Neural cell (in vitro differentiated cells): ENCODE data around the gene FAM120C. TPM values are rescaled to one million over a fixed set of nuclear protein-coding genes. Genes with fewer than 3 reads are reported as not detected.

Source experiments
- H2AFZ ChIP-seq: fragments of 200-600, 300-800 bp; sonication (generic), shearing (Covaris generic); 2 replicates; pipeline ENCODE4 v1.6.0; 2014; ENCODE audit warnings: low read depth, mild to moderate bottlenecking, antibody characterized with exemption, low read length, moderate library complexity
- H3F3A ChIP-seq: fragments of 200-600 bp; shearing (Covaris generic); 2 replicates; pipeline ENCODE4 v1.6.1; 2016; ENCODE audit warnings: mild to moderate bottlenecking, moderate library complexity, mixed read lengths, antibody characterized with exemption, low read length; ENCODE audit not compliant: insufficient read depth, poor library complexity, severe bottlenecking
- H3K27ac ChIP-seq: fragments of 200-600, 300-800 bp; sonication (generic), shearing (Covaris generic); 2 replicates; pipeline ENCODE4 v1.5.1; 2014; ENCODE audit warnings: mild to moderate bottlenecking, low read length, moderate library complexity
- H3K27me3 ChIP-seq: fragments of 300-800, 200-600 bp; sonication (generic), shearing (Covaris generic); 2 replicates; pipeline ENCODE4 v1.6.0; 2014; ENCODE audit warnings: mild to moderate bottlenecking, low read depth, low read length, moderate library complexity; ENCODE audit not compliant: insufficient read depth
- H3K36me3 ChIP-seq: fragments of 300-800, 200-600 bp; sonication (generic), shearing (Covaris generic); 2 replicates; pipeline ENCODE4 v1.5.1; 2014; ENCODE audit warnings: mild to moderate bottlenecking, antibody characterized with exemption, low read length, moderate library complexity; ENCODE audit not compliant: insufficient read depth
- H3K4me2 ChIP-seq: fragments of 300-800, 200-600 bp; sonication (generic), shearing (Covaris generic); 2 replicates; pipeline ENCODE4 v1.6.0; 2014; ENCODE audit warnings: mild to moderate bottlenecking, low read length
- H3K4me3 ChIP-seq: fragments of 300-800, 200-600 bp; sonication (generic), shearing (Covaris generic); 2 replicates; pipeline ENCODE4 v1.5.1; 2014; ENCODE audit warnings: mild to moderate bottlenecking, low read length, moderate library complexity
- H3K79me2 ChIP-seq: fragments of 200-600 bp; shearing (Covaris generic); replicated peaks from 2 replicates; pipeline ENCODE4 v1.6.0; 2014; ENCODE audit warnings: mild to moderate bottlenecking, low read length, moderate library complexity; ENCODE audit not compliant: insufficient read depth
- H3K9ac ChIP-seq: fragments of 300-800, 200-600 bp; sonication (generic), shearing (Covaris generic); 2 replicates; pipeline ENCODE4 v1.6.1; 2016; ENCODE audit warnings: mild to moderate bottlenecking, low read length, mixed read lengths
- H3K9me2 ChIP-seq: fragments of 200-600 bp; shearing (Covaris generic); 2 replicates; pipeline ENCODE4 v1.6.1; 2016; ENCODE audit warnings: mild to moderate bottlenecking, low read length, mixed read lengths; ENCODE audit not compliant: insufficient read depth
- H3K9me3 ChIP-seq: fragments of 200-600, 300-800 bp; sonication (generic), shearing (Covaris generic); 2 replicates; pipeline ENCODE4 v1.6.1; 2016; ENCODE audit warnings: mild to moderate bottlenecking, mixed run types, low read length, moderate library complexity, mixed read lengths
- H4K20me1 ChIP-seq: fragments of 200-600 bp; shearing (Covaris generic); 2 replicates; pipeline ENCODE4 v1.6.1; 2016; ENCODE audit warnings: mild to moderate bottlenecking, mixed run types; ENCODE audit not compliant: insufficient read depth
- CTCF ChIP-seq: fragments of 450-650 bp; IDR thresholded peaks from 2 replicates; pipeline ENCODE4 v1.5.1; 2014; ENCODE audit warnings: antibody characterized with exemption, mild to moderate bottlenecking, moderate library complexity; ENCODE audit not compliant: poor library complexity, severe bottlenecking
- EP300 ChIP-seq: fragments of 450-650 bp; conservative IDR thresholded peaks from 2 replicates; pipeline ENCODE4 v1.6.1; 2014; ENCODE audit warnings: antibody characterized with exemption, mild to moderate bottlenecking, moderate library complexity; ENCODE audit not compliant: poor library complexity, severe bottlenecking
- EZH2 ChIP-seq: fragments of 200-600, 300-800 bp; shearing (Covaris generic), sonication (generic); IDR thresholded peaks from 2 replicates; pipeline ENCODE4 v1.6.1; 2014; ENCODE audit warnings: antibody characterized with exemption, low read length, borderline replicate concordance, mild to moderate bottlenecking; ENCODE audit not compliant: insufficient read depth, poor library complexity, severe bottlenecking
- MXI1 ChIP-seq: fragments of 450-650 bp; conservative IDR thresholded peaks from 2 replicates; pipeline ENCODE4 v1.6.1; 2014; ENCODE audit warnings: antibody characterized with exemption, mild to moderate bottlenecking; ENCODE audit not compliant: poor library complexity, severe bottlenecking
- POLR2AphosphoS5 ChIP-seq: IDR thresholded peaks from 2 replicates; pipeline ENCODE4 v1.6.1; 2012
- RAD21 ChIP-seq: fragments of 450-650 bp; conservative IDR thresholded peaks from 2 replicates; pipeline ENCODE4 v1.6.1; 2014; ENCODE audit warnings: antibody characterized with exemption, mild to moderate bottlenecking, moderate library complexity
- REST ChIP-seq: IDR thresholded peaks from 2 replicates; pipeline ENCODE4 v1.6.1; 2012; ENCODE audit warnings: borderline replicate concordance
- SMC3 ChIP-seq: fragments of 450-650 bp; conservative IDR thresholded peaks from 2 replicates; pipeline ENCODE4 v1.6.1; 2014; ENCODE audit warnings: antibody characterized with exemption, mild to moderate bottlenecking, moderate library complexity; ENCODE audit not compliant: poor library complexity
- TAF1 ChIP-seq: IDR thresholded peaks from 2 replicates; pipeline ENCODE4 v1.6.1; 2012; ENCODE audit warnings: low read depth
- polyA plus RNA-seq: library from polyadenylated mRNA; depleted of rRNA; stranded (reverse); fragments of >200 nt; gene quantifications from 2 replicates; pipeline ENCODE4 v1.2.3, GENCODE V29; 2014

FAM120C gene
- polyA plus RNA-seq, 1 donor from 2014 or later, result 2.5 TPM

- Histone ChIP-seq H3K4me2 (no peak overlapping the region), H3K4me3 (no peak overlapping the region), H3K27ac (no peak overlapping the region), H2AFZ (no peak overlapping the region), H3K9ac (no peak overlapping the region), H3F3A (no peaks in the 10 kb centered on the region), H3K36me3 (no peaks in the 10 kb centered on the region), H3K27me3 (no peaks in the 10 kb centered on the region), H4K20me1 (no peaks in the 10 kb centered on the region), H3K79me2 (no peaks in the 10 kb centered on the region), H3K9me3 (no peaks in the 10 kb centered on the region), H3K9me2 (no peaks in the 10 kb centered on the region)
- no peak for TF ChIP-seq EZH2
- TF ChIP-seq SMC3, result no peak
- no peak for TF ChIP-seq POLR2AphosphoS5
- no peak for TF ChIP-seq RAD21
- no peak for TF ChIP-seq REST
- no peak for TF ChIP-seq EP300
- no peak for TF ChIP-seq MXI1
- no peak for TF ChIP-seq TAF1
- TF ChIP-seq CTCF, result no peak
Measured at GRCh38 chrX:54074826-54075225, 108.2 kb downstream of the FAM120C start.

- H3K9me2 ChIP-seq, result no peaks in the 10 kb centered on the region
- no peaks in the 10 kb centered on the region for H3K9me3 ChIP-seq
- no peaks in the 10 kb centered on the region for H3K27me3 ChIP-seq
- no peaks in the 10 kb centered on the region for H3F3A ChIP-seq
- H2AFZ ChIP-seq, result no peak overlapping the region
- no peak overlapping the region for H3K27ac ChIP-seq
- no peaks in the 10 kb centered on the region for H3K79me2 ChIP-seq
- no peak overlapping the region for H3K4me3 ChIP-seq
- no peak overlapping the region for H3K4me2 ChIP-seq
- no peaks in the 10 kb centered on the region for H4K20me1 ChIP-seq
- H3K36me3 ChIP-seq, result no peaks in the 10 kb centered on the region
- TF ChIP-seq EZH2, result no peak
- TF ChIP-seq RAD21, result no peak
- TF ChIP-seq EP300, result no peak
- TF ChIP-seq TAF1, result no peak
- no peak for TF ChIP-seq REST
- no peak for TF ChIP-seq CTCF
- no peak for TF ChIP-seq POLR2AphosphoS5
- TF ChIP-seq SMC3, result no peak
- no peak for TF ChIP-seq MXI1
- no peak overlapping the region for H3K9ac ChIP-seq
Measured at GRCh38 chrX:54067766-54068165, 115.3 kb downstream of the FAM120C start.
